K562 (cell line): ENCODE data around the gene N4BP2. TPM values are rescaled to one million over a fixed set of nuclear protein-coding genes. Genes with fewer than 3 reads are reported as not detected.

Experiments used
- AFF4 ChIP-seq: sonication (generic); formaldehyde crosslinking; IDR thresholded peaks from 2 replicates; pipeline ENCODE4 v1.8.0; 2023; ENCODE audit warnings: mild to moderate bottlenecking, missing genetic modification reagents
- E2F5 ChIP-seq: sonication (generic); formaldehyde crosslinking; IDR thresholded peaks from 2 replicates; pipeline ENCODE4 v1.8.0; 2022; ENCODE audit warnings: mild to moderate bottlenecking, missing genetic modification reagents
- FOXP4 ChIP-seq: sonication (generic); formaldehyde crosslinking; IDR thresholded peaks from 2 replicates; pipeline ENCODE4 v1.8.0; 2022; ENCODE audit warnings: mild to moderate bottlenecking, missing genetic modification reagents, borderline replicate concordance
- KLF6 ChIP-seq: fragments of 250-450 bp; sonication (Bioruptor Pico); IDR thresholded peaks from 2 replicates; pipeline ENCODE4 v1.4.0; 2020; ENCODE audit warnings: mild to moderate bottlenecking, moderate library complexity, borderline replicate concordance
- RFX7 ChIP-seq: fragments of 250-450 bp; sonication (Bioruptor Pico); IDR thresholded peaks from 2 replicates; pipeline ENCODE4 v1.5.1; 2021; ENCODE audit warnings: mild to moderate bottlenecking
- STAT5A ChIP-seq: IDR thresholded peaks from 2 replicates; pipeline ENCODE4 v1.6.1; 2012; ENCODE audit warnings: low read length, inconsistent platforms, borderline replicate concordance
- TAF1 ChIP-seq: IDR thresholded peaks from 2 replicates; pipeline ENCODE4 v1.6.1; 2011; ENCODE audit warnings: mild to moderate bottlenecking, low read length, moderate library complexity; ENCODE audit not compliant: insufficient read depth, control insufficient read depth, severe bottlenecking; ENCODE audit errors: extremely low read depth
- THAP7 ChIP-seq: fragments of 250-450 bp; sonication (Bioruptor Pico); IDR thresholded peaks from 2 replicates; pipeline ENCODE4 v1.5.0; 2021
- ZNF274 ChIP-seq: IDR thresholded peaks from 2 replicates; pipeline ENCODE4 v1.6.1; 2011; ENCODE audit warnings: low read depth, mild to moderate bottlenecking, low read length, moderate library complexity, borderline replicate concordance
- polyA plus RNA-seq, 8 experiments: library from polyadenylated mRNA; depleted of rRNA in 4 of 8; stranded (reverse) in 5 of 8; unstranded in 3 of 8; fragments of >200 nt; fragmentation: Nextera tagmentation in 2 of 8; fragmentation: Illumina TruSeq in 1 of 8; extraction: Ambion mirVana in 2 of 8; extraction: Trizol in 1 of 8; gene quantifications; 2 replicates each; pipeline versions ENCODE4 v1.2.1 to v1.2.3, GENCODE V29; 2011 to 2014; ENCODE audit warnings: inconsistent platforms in 1 of 8, missing spikeins in 1 of 8
- total RNA-seq, 7 experiments: library from RNA; depleted of rRNA in 6 of 7; stranded (reverse); fragments of >200 nt in 6 of 7; fragmentation: Illumina TruSeq in 2 of 7; extraction: Trizol in 2 of 7; gene quantifications; 2 replicates each; pipeline versions ENCODE4 v1.2.1 to v1.2.3, GENCODE V29; 2011 to 2021; ENCODE audit warnings: low replicate concordance in 1 of 7

N4BP2 gene
- total and polyA plus RNA-seq, 9 of the 15 experiments (the other 6 are each of a cell fraction or from before 2014, with no cell fraction given): 2.7 to 12.6 (median 7.6) TPM

GRCh38 chr4:40056716-40057585 lies at the start of gene N4BP2 (continued):
- TF ChIP-seq ZNF274 (no peak), E2F5 (CRISPR knock-in tag) (peak; percentile 86; the same call in 1 of the 2 replicates), STAT5A (no peak), AFF4 (peak; percentile 86), FOXP4 (CRISPR knock-in tag) (peak; percentile 88; the same call in 1 of the 2 replicates), RFX7 (CRISPR knock-in tag) (no peak), THAP7 (CRISPR knock-in tag) (peak; percentile 81), TAF1 (peak; percentile 38), KLF6 (CRISPR knock-in tag) (peak; percentile 19; the same call in 1 of the 2 replicates)
